ENCODE data around the gene LDAF1. TPM values are rescaled to one million over a fixed set of nuclear protein-coding genes. Genes with fewer than 3 reads are reported as not detected.

LDAF1 gene
- total and polyA plus RNA-seq, 2 donors (not counting 1 experiment from before 2014, with no cell fraction given): 11.3 to 21.1 TPM

- Histone ChIP-seq H3K4me2 (replicated peaks; ENCODE audit: low read depth, low read length, poor library complexity, severe bottlenecking) (no peak overlapping the region), H3K36me3 (replicated peaks in 1 of 2; ENCODE audit: control extremely low read depth in 1 of 2, control insufficient read depth in 1 of 2, extremely low read depth in 1 of 2, insufficient read depth in 2 of 2, low read length in 1 of 2) (no peaks in the 10 kb centered on the region), H3K9me3 (ENCODE audit: control extremely low read depth in 1 of 3, control insufficient read depth in 2 of 3, insufficient read depth in 1 of 3, low read length in 2 of 3) (peaks cover 0 to under 1% (median 0%) of the 10 kb centered on the region in 3 donors), H3K79me2 (ENCODE audit: control insufficient read depth, insufficient read depth, low read length) (no peaks in the 10 kb centered on the region), H3K4me1 (ENCODE audit: control insufficient read depth in 2 of 2, insufficient read depth in 2 of 2, low read length in 2 of 2) (no peaks in the 10 kb centered on the region), H4K20me1 (ENCODE audit: control insufficient read depth, insufficient read depth, low read length, poor library complexity, severe bottlenecking) (no peaks in the 10 kb centered on the region), H3K4me3 (ENCODE audit: control extremely low read depth in 1 of 5, extremely low read depth in 1 of 5, insufficient read depth in 1 of 5, low read depth in 2 of 5, low read length in 4 of 5) (no peak overlapping the region), H2AFZ (ENCODE audit: insufficient read depth, low read depth, low read length, poor library complexity, severe bottlenecking) (no peak overlapping the region), H3K9ac (ENCODE audit: low read length) (no peak overlapping the region), H3K27ac (ENCODE audit: low read length in 2 of 2) (no peak overlapping the region), H3K27me3 (replicated peaks in 1 of 4; ENCODE audit: control extremely low read depth in 1 of 4, control insufficient read depth in 3 of 4, insufficient read depth in 4 of 4, low read length in 3 of 4) (peaks cover 0 to 8% (median 4%) of the 10 kb centered on the region in 4 experiments)
- CTCF ChIA-PET: no interaction called here
- DNase-seq (no peak), ATAC-seq (ENCODE audit: low read depth) (no peak)
- POLR2A ChIA-PET: no interaction called here
- no peak for TF ChIP-seq CTCF (IDR thresholded peaks at IDR 0.05)
- no peak for TF ChIP-seq EZH2 (IDR thresholded peaks at IDR 0.05; ENCODE audit: borderline replicate concordance, insufficient read depth, low read depth, low read length, poor library complexity, severe bottlenecking)
- no peaks in the 10 kb centered on the region for H3K9me3 Mint-ChIP-seq (ENCODE audit: insufficient read depth)
- H3K4me1 Mint-ChIP-seq: peaks cover 8% of the 10 kb centered on the region
- intact Hi-C loops (cut with micrococcal nuclease): no loop called here
- H3K27me3 Mint-ChIP-seq: peaks cover 61% of the 10 kb centered on the region
- no peak overlapping the region for H3K4me3 Mint-ChIP-seq
- H3K27ac Mint-ChIP-seq: no peak overlapping the region
These were observed 69.4 kb downstream of the LDAF1 start for GRCh38 chr16:21227866-21228265.

GRCh38 chr16:21228361-21228872, 69.9 kb downstream of the LDAF1 start:
- intact Hi-C loops (cut with micrococcal nuclease): no loop called here
- H3K36me3 ChIP-seq (replicated peaks in 1 of 2; ENCODE audit: control extremely low read depth in 1 of 2, control insufficient read depth in 1 of 2, extremely low read depth in 1 of 2, insufficient read depth in 2 of 2, low read length in 1 of 2): no peaks in the 10 kb centered on the region
- 92% methylated on average over 2 of the region's 2 CpGs for WGBS (ENCODE audit: insufficient coverage)
- no peak for DNase-seq
- ChIA-PET POLR2A (no interaction called here), CTCF (no interaction called here)
- ATAC-seq (ENCODE audit: low read depth): no peak
- TF ChIP-seq EZH2 (IDR thresholded peaks at IDR 0.05; ENCODE audit: borderline replicate concordance, insufficient read depth, low read depth, low read length, poor library complexity, severe bottlenecking) (no peak), CTCF (IDR thresholded peaks at IDR 0.05) (no peak)
- peaks cover 0 to 9% (median 2%) of the 10 kb centered on the region in 4 experiments for H3K27me3 ChIP-seq (replicated peaks in 1 of 4; ENCODE audit: control extremely low read depth in 1 of 4, control insufficient read depth in 3 of 4, insufficient read depth in 4 of 4, low read length in 3 of 4)
- peaks cover 63% of the 10 kb centered on the region for H3K27me3 Mint-ChIP-seq
- no peaks in the 10 kb centered on the region for H3K9me3 Mint-ChIP-seq (ENCODE audit: insufficient read depth)
- H2AFZ ChIP-seq (ENCODE audit: insufficient read depth, low read depth, low read length, poor library complexity, severe bottlenecking): no peak overlapping the region
- no peak overlapping the region for H3K4me3 ChIP-seq (ENCODE audit: control extremely low read depth in 1 of 5, extremely low read depth in 1 of 5, insufficient read depth in 1 of 5, low read depth in 2 of 5, low read length in 4 of 5)
- H3K79me2 ChIP-seq (ENCODE audit: control insufficient read depth, insufficient read depth, low read length): no peaks in the 10 kb centered on the region
- H4K20me1 ChIP-seq (ENCODE audit: control insufficient read depth, insufficient read depth, low read length, poor library complexity, severe bottlenecking): no peaks in the 10 kb centered on the region
- H3K4me2 ChIP-seq (replicated peaks; ENCODE audit: low read depth, low read length, poor library complexity, severe bottlenecking): no peak overlapping the region
- peaks cover 0 to 2% (median 0%) of the 10 kb centered on the region in 3 donors for H3K9me3 ChIP-seq (ENCODE audit: control extremely low read depth in 1 of 3, control insufficient read depth in 2 of 3, insufficient read depth in 1 of 3, low read length in 2 of 3)
- H3K27ac ChIP-seq (ENCODE audit: low read length in 2 of 2): no peak overlapping the region
- no peak overlapping the region for H3K9ac ChIP-seq (ENCODE audit: low read length)
- no peaks in the 10 kb centered on the region for H3K4me1 ChIP-seq (ENCODE audit: control insufficient read depth in 2 of 2, insufficient read depth in 2 of 2, low read length in 2 of 2)
- no peak overlapping the region for H3K4me3 Mint-ChIP-seq
- H3K27ac Mint-ChIP-seq: no peak overlapping the region
- peaks cover 6% of the 10 kb centered on the region for H3K4me1 Mint-ChIP-seq

Other genes with a start within 250 kb of the LDAF1 start
- gene DNAH3, start 7.8 kb upstream of the LDAF1 start, total RNA-seq: not detected in 2 replicates
- gene DNAH3, start 7.8 kb upstream of the LDAF1 start, polyA plus RNA-seq: not detected in 2 replicates
- gene ZP2, start 52.9 kb downstream of the LDAF1 start, total RNA-seq: not detected in 2 replicates
- gene ZP2, start 52.9 kb downstream of the LDAF1 start, polyA plus RNA-seq: not detected in 2 replicates
- not detected in 2 replicates for gene ANKS4B, start 75.0 kb downstream of the LDAF1 start, total RNA-seq
- not detected in 2 replicates for gene ANKS4B, start 75.0 kb downstream of the LDAF1 start, polyA plus RNA-seq
- 5.1 and 8.2 TPM in 2 replicates for gene CRYM, start 119.6 kb downstream of the LDAF1 start, total RNA-seq
- gene CRYM, start 119.6 kb downstream of the LDAF1 start, polyA plus RNA-seq: 2.2 and 3.3 TPM in 2 replicates